NCI-H1092 (cell line): Measurements from ENCODE around the gene ETHE1.

Experiments used
- DNase-seq: peaks from one replicate; lab custom pipeline; 2025; lab: John Stamatoyannopoulos, UW

ETHE1 gene

GRCh38 chr19:43464134-43464775, 62.7 kb downstream of the ETHE1 start:
- DNase-seq, result peak; percentile 8

- peak; percentile 77 for DNase-seq
Observed at GRCh38 chr19:43463381-43464133, 63.4 kb downstream of the ETHE1 start.

- peak; percentile 11 for DNase-seq
Observed at GRCh38 chr19:43462785-43463380, 64.1 kb downstream of the ETHE1 start.

GRCh38 chr19:43462383-43462782, 64.6 kb downstream of the ETHE1 start:
- no peak for DNase-seq

- no peak for DNase-seq
Observed at GRCh38 chr19:43461303-43461702, 65.7 kb downstream of the ETHE1 start.

- no peak for DNase-seq
Observed at GRCh38 chr19:43460362-43461016, 66.5 kb downstream of the ETHE1 start.

GRCh38 chr19:43457809-43458208, 69.2 kb downstream of the ETHE1 start:
- DNase-seq, result no peak
